ENCODE data around the gene CYP27B1.

CYP27B1 gene

DNA sequence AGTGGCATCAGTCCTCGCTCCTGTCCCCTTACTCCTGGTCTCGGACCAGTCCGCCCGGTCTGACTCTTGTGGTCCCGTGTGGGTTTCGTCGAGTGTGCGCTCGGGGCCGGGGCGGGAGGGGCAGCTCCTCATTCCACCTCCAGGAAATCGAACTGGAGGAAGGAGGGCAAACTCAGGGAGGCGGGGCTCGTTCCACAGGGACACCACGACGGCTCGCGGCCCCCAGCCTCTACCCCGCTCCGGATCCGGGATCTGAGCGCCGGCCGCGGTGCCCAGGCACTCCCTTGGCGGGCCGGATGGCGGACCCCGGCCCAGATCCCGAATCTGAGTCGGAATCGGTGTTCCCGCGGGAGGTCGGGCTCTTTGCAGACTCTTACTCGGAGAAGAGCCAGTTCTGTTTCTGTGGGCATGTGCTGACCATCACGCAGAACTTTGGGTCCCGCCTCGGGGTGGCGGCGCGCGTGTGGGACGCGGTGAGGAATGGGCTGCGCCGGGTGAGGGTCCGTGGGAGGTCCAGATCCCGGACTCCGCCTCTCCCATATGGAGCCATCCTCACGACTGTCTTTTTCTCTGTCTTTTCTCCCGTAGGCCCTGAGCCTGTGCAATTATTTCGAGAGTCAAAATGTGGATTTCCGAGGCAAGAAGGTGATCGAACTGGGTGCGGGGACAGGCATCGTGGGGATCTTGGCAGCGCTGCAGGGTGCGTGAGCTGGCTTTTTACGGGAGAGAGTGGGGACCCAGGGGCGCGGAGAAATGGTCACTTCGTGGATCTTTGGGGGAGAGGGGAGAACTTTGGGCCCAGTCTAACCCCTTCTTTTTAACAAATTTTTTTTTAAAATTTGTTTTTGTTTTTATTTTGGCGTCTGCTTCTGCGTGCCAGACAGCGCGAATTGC, 5.8 kb upstream of the CYP27B1 start, which contains the start of gene EEF1AKMT3:
Gene EEF1AKMT3, plus strand, starts transcription at position 186 of the 894 bp plus-strand sequence. Its CDS starts 111 bp downstream, at position 297.
- TF ChIP-seq, protein P1, sequence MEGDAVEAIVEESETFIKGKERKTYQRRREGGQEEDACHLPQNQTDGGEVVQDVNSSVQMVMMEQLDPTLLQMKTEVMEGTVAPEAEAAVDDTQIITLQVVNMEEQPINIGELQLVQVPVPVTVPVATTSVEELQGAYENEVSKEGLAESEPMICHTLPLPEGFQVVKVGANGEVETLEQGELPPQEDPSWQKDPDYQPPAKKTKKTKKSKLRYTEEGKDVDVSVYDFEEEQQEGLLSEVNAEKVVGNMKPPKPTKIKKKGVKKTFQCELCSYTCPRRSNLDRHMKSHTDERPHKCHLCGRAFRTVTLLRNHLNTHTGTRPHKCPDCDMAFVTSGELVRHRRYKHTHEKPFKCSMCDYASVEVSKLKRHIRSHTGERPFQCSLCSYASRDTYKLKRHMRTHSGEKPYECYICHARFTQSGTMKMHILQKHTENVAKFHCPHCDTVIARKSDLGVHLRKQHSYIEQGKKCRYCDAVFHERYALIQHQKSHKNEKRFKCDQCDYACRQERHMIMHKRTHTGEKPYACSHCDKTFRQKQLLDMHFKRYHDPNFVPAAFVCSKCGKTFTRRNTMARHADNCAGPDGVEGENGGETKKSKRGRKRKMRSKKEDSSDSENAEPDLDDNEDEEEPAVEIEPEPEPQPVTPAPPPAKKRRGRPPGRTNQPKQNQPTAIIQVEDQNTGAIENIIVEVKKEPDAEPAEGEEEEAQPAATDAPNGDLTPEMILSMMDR (conservative IDR thresholded peaks at IDR 0.05; ENCODE audit: low read depth, low read length) = no peak
- peak within 1 kb of the TSS; percentile 95 for H3K4me3 ChIP-seq (ENCODE audit: low read depth, low read length)
- peak; percentile 36 for DNase-seq (ENCODE audit: low read depth)

GRCh38 chr12:57771873-57772428, 5.1 kb upstream of the CYP27B1 start, which contains the start of gene METTL1:
Gene METTL1 (minus strand): TSS chr12:57772105. CDS start chr12:57772083, 22 bp downstream.
- DNase-seq (ENCODE audit: low read depth) = peak; percentile 97
- H3K4me3 ChIP-seq (ENCODE audit: low read depth, low read length) = peak within 1 kb of the TSS; percentile 95
- TF ChIP-seq, protein P1 (conservative IDR thresholded peaks at IDR 0.05; ENCODE audit: low read depth, low read length) = no peak

DNA sequence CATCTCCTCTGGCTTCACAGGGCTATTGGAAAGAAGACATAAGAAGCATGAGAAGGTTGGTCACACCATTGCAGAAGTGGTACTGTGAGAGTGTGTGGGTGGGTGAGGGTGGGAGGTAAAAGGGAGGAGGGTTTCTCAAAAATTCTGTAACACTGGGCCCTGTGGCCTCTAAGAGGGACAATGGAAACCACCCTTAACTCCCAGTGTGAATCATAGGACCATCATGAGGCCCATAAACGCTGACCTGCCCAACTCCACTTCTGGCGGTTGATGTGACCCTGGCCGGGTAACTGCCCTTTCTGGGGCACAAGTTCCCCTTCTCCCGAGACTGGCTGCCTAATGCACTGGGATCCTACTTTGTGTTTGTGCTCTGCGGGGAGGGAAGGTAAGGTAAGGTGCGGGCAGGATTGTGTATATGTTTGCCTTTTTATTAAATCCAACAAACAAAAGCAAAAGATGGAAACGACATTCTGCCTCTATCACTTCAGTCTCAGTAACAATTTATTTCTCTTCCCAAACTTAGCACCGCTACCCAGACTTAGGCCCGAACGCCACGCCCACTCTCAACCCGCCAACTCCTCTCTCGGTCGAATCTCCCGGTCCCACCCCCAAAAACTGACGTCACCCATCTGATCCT, 4.5 kb upstream of the CYP27B1 start:
- TF ChIP-seq, protein P1 (conservative IDR thresholded peaks at IDR 0.05; ENCODE audit: low read depth, low read length) = no peak
- DNase-seq (ENCODE audit: low read depth) = peak; percentile 91
- peak overlapping the region; percentile 95 for H3K4me3 ChIP-seq (ENCODE audit: low read depth, low read length)

GRCh38 chr12:57770734-57771133, 3.9 kb upstream of the CYP27B1 start:
- TF ChIP-seq, protein P1 (conservative IDR thresholded peaks at IDR 0.05; ENCODE audit: low read depth, low read length) = no peak
- no peak overlapping the region for H3K4me3 ChIP-seq (ENCODE audit: low read depth, low read length)

DNA sequence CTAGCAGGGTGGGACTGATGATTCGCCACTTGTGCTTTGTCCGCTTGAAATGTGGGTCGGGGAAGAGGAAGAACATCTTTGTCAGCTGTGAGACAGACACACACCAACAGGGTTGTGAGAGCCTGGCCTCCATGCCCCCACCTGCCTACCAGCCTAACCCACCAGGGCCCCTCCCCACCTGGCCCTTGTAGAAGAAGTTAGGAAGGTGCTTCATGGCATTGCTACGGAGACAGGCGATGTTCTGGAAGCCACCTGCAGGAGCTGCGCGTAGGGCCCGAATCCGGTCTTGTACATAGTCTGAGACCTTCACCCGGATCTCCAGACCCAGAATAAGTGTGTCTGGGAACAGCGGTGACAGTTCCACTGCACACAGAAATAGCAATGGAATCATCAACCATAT, 2.7 kb upstream of the CYP27B1 start:
- no peak for DNase-seq (ENCODE audit: low read depth)
- no peak overlapping the region for H3K4me3 ChIP-seq (ENCODE audit: low read depth, low read length)
- TF ChIP-seq, protein P1 (conservative IDR thresholded peaks at IDR 0.05; ENCODE audit: low read depth, low read length) = no peak

More at GRCh38 chr12:57770734-57771133, 3.9 kb upstream of the CYP27B1 start:
- DNase-seq (ENCODE audit: low read depth) = no peak

DNA sequence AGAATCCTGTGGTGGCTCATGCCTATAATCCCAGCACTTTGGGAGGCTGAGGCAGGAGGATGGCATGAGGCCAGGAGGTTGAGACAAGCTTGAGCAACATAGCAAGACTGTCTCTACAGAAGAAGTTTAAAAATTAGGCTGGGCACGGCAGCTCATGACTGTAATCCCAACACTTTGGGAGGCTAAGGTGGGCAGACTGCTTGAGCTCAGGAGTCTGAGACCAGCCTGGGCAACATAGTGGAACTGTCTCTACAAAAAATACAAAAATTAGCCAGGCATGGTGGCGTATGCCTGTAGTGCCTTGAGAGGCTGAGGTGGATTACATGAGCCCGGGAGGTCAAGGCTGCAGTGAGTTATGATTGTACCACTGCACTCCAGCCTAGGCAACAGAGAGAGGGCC, 998 bp upstream of the CYP27B1 start:
- no peak overlapping the region for H3K4me3 ChIP-seq (ENCODE audit: low read depth, low read length)
- DNase-seq (ENCODE audit: low read depth) = no peak
- TF ChIP-seq, protein P1 (conservative IDR thresholded peaks at IDR 0.05; ENCODE audit: low read depth, low read length) = no peak

Data from choroid plexus epithelial cell (primary cell).